Tibial artery (tissue), 4 donors: ENCODE results near the gene NMRAL1.

Experiments
- DNase-seq, 2 donors: peaks; one replicate each; pipeline ENCODE4 v3.0.0-alpha.2; 2019
- H3K27ac ChIP-seq, 2 donors: fragments of 200-600 bp; sonication (generic) in 1 of 2; 1 replicate in 1 of 2; 2 replicates in 1 of 2; pipeline ENCODE4 v1.5.1; 2018 to 2019; ENCODE audit warnings: mild to moderate bottlenecking in 1 of 2
- H3K27me3 ChIP-seq, 2 donors: fragments of 200-600 bp; sonication (generic) in 1 of 2; one replicate each; pipeline versions ENCODE4 v1.5.1 to v1.6.0; 2016 to 2019
- H3K36me3 ChIP-seq, 3 donors: fragments of 200-600 bp; sonication (generic) in 2 of 3; one replicate each; pipeline ENCODE4 v1.5.1; 2016 to 2019; ENCODE audit warnings: mild to moderate bottlenecking in 2 of 3
- H3K4me1 ChIP-seq, 4 donors: fragments of 200-600 bp; sonication (generic) in 2 of 4; 1 replicate in 3 of 4; 2 replicates in 1 of 4; pipeline ENCODE4 v1.5.1; 2016 to 2019
- H3K4me3 ChIP-seq, 2 donors: fragments of 200-600 bp; sonication (generic) in 1 of 2; 1 replicate in 1 of 2; 2 replicates in 1 of 2; pipeline ENCODE4 v1.5.1; 2018 to 2019; ENCODE audit warnings: mild to moderate bottlenecking in 2 of 2
- H3K9me3 ChIP-seq, 3 donors: fragments of 200-600 bp; sonication (generic) in 1 of 3; one replicate each; pipeline ENCODE4 v1.5.1; 2016 to 2019
- intact Hi-C: fragments of 100-400 bp; cut with DNase I; formaldehyde crosslinking; loops from one replicate; pipeline ENCODE4 v1.15.0; 2023; ENCODE audit warnings: low total_unique reads
- TF ChIP-seq, protein P1 (sequence below), 2 experiments: fragments of 200-600 bp in 1 of 2; fragments of 450-650 bp in 1 of 2; IDR thresholded peaks; one replicate each; pipeline ENCODE4 v1.5.1; 2017 to 2019; ENCODE audit warnings: antibody characterized with exemption in 2 of 2, mild to moderate bottlenecking in 1 of 2, moderate library complexity in 1 of 2

The NMRAL1 gene

DNA sequence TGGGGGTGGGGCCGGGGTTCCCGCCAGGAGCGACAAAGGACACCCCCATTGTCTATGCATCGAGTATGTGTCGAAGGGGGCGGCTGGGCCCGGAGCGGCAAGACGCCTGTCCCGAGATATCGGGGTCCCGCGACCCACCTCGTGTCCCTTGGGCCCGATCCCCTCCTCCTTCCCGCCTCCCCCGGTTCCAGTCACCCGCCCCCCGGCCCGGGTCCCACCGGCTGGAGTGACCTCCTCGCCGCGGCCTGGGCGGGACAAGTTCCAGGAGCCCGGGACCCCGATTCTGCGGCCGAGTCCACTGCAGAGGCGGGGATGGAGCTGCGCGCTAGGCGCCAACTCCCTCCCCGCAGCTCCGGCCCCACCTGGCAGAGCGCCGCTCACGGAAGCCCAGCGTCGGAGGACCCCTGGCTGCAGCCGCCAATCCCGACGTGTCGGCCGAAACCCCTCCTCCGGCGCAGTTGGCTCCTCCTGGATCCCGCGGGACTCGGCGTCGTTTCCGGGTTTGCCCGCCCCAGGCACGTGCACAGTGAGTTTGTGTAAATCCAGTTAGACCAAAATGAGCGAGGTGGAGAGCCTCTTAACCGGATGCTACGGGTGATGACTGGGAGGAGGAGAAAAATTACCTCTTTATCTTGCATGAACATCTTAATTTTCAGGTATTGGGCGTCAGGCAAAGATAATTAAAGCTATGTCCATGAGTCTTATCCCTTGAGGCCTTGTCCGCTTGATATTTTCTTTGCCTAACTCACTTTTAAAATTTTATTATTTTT is at the start of gene NMRAL1:
TSS of gene NMRAL1 (minus strand) at position 434 of the 770 bp plus-strand sequence. CDS start 493 bp downstream, outside the sequence.
- Histone ChIP-seq H3K27me3 (no peaks in the 10 kb centered on the region), H3K9me3 (no peaks in the 10 kb centered on the region), H3K4me3 (peak within 1 kb of the TSS; percentile 67 to 80), H3K4me1 (peaks cover 0 to 32% (median 28%) of the 10 kb centered on the region in 4 donors), H3K27ac (peak within 1 kb of the TSS; percentile 82 to 87), H3K36me3 (peaks cover 0 to 6% (median 3%) of the 10 kb centered on the region in 3 donors)
- DNase-seq: peak; percentile 89 to 95
- intact Hi-C loops: loop anchor here (10.0 kb wide), 1 partner anchor 140 kb away; the partner anchor contains the start of gene UBALD1
- TF ChIP-seq, protein P1, sequence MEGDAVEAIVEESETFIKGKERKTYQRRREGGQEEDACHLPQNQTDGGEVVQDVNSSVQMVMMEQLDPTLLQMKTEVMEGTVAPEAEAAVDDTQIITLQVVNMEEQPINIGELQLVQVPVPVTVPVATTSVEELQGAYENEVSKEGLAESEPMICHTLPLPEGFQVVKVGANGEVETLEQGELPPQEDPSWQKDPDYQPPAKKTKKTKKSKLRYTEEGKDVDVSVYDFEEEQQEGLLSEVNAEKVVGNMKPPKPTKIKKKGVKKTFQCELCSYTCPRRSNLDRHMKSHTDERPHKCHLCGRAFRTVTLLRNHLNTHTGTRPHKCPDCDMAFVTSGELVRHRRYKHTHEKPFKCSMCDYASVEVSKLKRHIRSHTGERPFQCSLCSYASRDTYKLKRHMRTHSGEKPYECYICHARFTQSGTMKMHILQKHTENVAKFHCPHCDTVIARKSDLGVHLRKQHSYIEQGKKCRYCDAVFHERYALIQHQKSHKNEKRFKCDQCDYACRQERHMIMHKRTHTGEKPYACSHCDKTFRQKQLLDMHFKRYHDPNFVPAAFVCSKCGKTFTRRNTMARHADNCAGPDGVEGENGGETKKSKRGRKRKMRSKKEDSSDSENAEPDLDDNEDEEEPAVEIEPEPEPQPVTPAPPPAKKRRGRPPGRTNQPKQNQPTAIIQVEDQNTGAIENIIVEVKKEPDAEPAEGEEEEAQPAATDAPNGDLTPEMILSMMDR (IDR thresholded peaks at IDR 0.05): no peak

DNA sequence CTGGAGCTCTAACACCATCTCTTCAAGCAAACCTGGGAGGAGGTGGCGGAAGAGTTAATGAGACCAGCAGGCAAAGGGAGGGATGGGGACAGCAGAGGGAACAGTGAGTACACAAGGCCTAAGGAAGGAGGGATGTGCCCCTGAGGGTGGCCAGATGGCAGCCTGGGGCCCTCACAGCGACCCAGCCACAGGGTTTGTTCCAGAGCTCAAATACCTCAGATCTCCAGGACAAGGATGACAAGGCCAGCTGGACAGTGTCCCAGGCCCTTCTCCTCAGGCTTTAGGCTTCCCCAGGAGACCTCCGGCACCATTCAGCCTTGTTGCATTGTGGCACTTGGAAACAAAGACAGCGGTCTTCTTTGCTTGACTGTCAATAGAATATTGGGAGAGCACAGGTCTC is 49.3 kb upstream of the NMRAL1 start:
- H3K27me3 ChIP-seq: no peaks in the 10 kb centered on the region
- no peak overlapping the region for H3K4me3 ChIP-seq
- no peak overlapping the region for H3K27ac ChIP-seq
- TF ChIP-seq, protein P1 (IDR thresholded peaks at IDR 0.05): no peak
- DNase-seq: no peak
- H3K4me1 ChIP-seq: peaks cover 0 to 11% (median 5%) of the 10 kb centered on the region in 4 donors
- no peaks in the 10 kb centered on the region for H3K9me3 ChIP-seq
- intact Hi-C loops: no loop called here
- peaks cover 0 to 19% (median 6%) of the 10 kb centered on the region in 3 donors for H3K36me3 ChIP-seq

DNA sequence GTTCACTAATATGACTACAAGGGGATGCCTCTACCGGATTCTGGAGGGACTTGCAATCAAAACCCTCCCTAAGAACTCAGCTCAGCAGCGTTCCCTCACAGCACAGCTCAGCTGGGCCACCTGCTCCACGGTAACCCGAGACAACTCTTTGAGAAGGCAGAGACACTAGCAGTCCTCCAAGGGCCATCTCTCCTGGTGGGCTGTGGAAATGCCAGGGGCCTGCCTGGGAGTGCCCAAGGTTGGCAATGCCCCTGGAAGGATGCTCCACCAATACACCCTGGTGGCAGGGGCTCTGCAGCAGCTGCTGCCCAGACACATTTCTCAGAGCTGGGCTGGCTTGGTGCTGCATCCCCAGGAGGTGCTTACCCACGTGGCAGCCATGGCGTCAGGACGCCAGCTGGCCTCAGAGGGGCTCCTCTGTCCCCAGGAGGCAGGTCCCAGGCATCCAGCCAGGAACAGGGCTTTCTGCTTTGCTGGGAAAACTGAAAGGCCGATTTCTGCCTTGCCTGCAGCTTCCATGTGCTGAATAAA is 47.7 kb upstream of the NMRAL1 start:
- no peak overlapping the region for H3K4me3 ChIP-seq
- H3K27ac ChIP-seq: no peak overlapping the region
- DNase-seq: peak in 1 of 2 donors; percentile 74
- intact Hi-C loops: no loop called here
- no peaks in the 10 kb centered on the region for H3K27me3 ChIP-seq
- peaks cover 0 to 19% (median 6%) of the 10 kb centered on the region in 3 donors for H3K36me3 ChIP-seq
- TF ChIP-seq, protein P1 (IDR thresholded peaks at IDR 0.05): no peak
- H3K9me3 ChIP-seq: no peaks in the 10 kb centered on the region
- peaks cover 0 to 11% (median 5%) of the 10 kb centered on the region in 4 donors for H3K4me1 ChIP-seq

DNA sequence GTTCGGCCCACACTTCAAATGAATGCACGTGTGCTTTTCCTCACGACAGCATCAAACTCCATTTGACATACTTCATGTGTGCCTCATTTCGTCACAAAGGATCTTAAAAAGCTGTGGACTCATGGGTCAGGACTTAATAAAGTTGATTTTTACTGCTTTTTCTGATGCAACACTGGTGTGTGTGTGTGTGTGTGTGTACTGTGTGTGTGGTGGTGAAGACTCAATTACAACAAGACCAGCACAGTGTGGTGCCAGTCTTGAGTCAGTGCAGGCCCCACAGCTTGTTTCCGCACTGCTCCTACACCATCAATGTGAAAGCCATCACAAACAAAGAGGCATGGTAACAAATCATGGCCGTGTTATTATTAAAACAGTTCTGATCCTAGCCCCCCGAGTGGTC is 46.5 kb upstream of the NMRAL1 start:
- Histone ChIP-seq H3K4me3 (no peak overlapping the region), H3K27ac (no peak overlapping the region), H3K9me3 (no peaks in the 10 kb centered on the region), H3K27me3 (no peaks in the 10 kb centered on the region), H3K36me3 (peaks cover 0 to 19% (median 6%) of the 10 kb centered on the region in 3 donors), H3K4me1 (peaks cover 0 to 11% (median 5%) of the 10 kb centered on the region in 4 donors)
- no peak for DNase-seq
- TF ChIP-seq, protein P1 (IDR thresholded peaks at IDR 0.05): no peak
- intact Hi-C loops: no loop called here

DNA sequence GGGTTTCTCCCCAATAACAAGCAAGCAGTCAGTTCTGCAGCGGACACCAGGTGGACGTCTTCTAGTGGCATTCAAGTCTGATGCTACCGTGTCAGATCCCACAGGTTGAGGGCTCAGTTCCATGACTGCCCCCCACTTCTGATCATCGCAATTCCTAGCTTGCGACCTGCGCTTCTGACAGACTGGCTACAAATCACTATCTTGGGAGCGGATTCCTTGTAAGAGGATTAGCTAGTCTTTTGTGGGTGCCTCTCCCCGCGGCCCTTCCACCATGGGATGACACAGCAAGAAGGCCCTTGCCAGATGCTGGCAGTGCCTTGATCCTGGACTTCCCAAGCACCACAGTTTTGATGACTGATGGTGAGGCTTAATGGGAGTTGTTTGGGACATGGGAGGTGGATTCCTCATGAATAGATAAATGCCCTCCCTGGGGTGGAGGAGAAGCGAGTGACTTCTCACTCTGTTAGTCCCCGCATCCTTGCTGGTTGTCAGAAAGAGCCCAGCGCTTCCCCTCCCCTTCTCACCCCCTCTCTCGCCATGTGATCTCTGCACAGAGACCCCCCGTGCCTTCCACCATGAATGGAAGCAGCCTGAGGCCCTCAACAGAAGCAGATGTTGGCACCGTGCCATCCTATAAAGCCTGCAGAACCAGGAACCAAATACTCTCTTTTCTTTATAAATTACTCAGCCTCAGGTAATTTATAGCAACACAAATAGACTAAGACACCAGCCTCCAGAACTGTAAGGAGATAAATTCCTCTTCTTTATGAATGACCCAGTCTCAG is 45.0 kb upstream of the NMRAL1 start:
- H3K4me1 ChIP-seq: peaks cover 0 to 17% (median 7%) of the 10 kb centered on the region in 4 donors
- intact Hi-C loops: no loop called here
- H3K9me3 ChIP-seq: no peaks in the 10 kb centered on the region
- no peak for DNase-seq
- H3K36me3 ChIP-seq: peaks cover 0 to 21% (median 6%) of the 10 kb centered on the region in 3 donors
- H3K27ac ChIP-seq: no peak overlapping the region
- TF ChIP-seq, protein P1 (IDR thresholded peaks at IDR 0.05): no peak
- no peak overlapping the region for H3K4me3 ChIP-seq
- H3K27me3 ChIP-seq: no peaks in the 10 kb centered on the region
